SK-N-MC (cell line): ENCODE results near the gene SPTSSB.
A peak's percentile ranks its signal among the peaks of the same experiment; 100 is the strongest.

Experiments used
- EZH2 ChIP-seq: fragments of 200-600 bp; sonication (generic); IDR thresholded peaks from one replicate; pipeline ENCODE4 v1.6.1; 2017; ENCODE audit warnings: antibody characterized with exemption
- FOXP2 ChIP-seq: optimal IDR thresholded peaks from 2 replicates; pipeline ENCODE3; 2011; ENCODE audit warnings: mild to moderate bottlenecking, moderate library complexity; ENCODE audit not compliant: insufficient read depth; ENCODE audit errors: extremely low read length, control extremely low read depth
- POLR2AphosphoS5 ChIP-seq: IDR thresholded peaks from 2 replicates; pipeline ENCODE4 v1.6.1; 2012; ENCODE audit warnings: mild to moderate bottlenecking, low read depth, low read length, borderline replicate concordance

DNA sequence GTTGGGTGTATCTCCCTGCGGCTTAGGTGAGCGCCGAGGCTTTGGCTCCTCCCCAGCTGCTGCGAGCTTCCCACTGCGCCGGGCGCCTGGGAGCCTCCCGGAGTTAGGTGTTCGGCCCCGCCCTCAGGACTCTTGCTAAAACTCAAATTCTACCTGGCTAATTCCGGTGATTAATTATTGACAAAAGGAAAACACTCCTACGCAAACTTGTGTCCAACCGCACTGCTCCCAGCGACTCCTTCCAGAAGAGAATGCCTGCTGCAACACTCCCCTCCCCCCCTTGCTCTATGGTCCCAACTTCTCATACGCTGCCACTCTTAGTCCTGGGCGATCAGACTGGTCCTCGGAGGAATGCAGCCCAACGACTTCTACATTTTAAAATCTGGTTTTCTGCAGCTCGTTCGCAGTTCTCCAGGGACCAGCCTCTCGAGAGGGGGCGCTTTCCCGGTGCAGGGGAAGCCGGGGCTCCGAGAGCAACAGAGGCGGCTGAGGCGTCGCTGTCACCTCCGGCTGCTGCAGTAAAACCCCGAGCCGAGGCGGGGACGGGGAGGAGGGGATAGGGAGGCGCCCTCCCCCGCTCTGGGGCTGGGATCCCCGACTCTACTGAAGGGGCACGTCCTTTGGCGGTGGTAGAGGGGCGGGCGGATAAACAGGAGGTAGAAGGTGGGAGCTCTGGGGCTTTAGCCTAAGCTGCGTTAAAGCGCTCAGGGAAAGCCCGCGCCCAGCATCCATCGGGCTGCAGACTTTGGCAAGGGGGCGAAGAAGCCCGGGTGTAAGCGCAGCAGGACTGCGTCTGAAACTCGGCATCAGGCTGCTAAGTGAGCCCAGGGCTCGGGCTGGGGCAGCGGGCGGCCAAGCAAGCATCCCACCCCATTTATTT lies at the start of gene SPTSSB:
- TF ChIP-seq EZH2 (no peak), FOXP2 (peak; percentile 26), POLR2AphosphoS5 (no peak)
